ENCODE results near the gene DNAH2.

DNA sequence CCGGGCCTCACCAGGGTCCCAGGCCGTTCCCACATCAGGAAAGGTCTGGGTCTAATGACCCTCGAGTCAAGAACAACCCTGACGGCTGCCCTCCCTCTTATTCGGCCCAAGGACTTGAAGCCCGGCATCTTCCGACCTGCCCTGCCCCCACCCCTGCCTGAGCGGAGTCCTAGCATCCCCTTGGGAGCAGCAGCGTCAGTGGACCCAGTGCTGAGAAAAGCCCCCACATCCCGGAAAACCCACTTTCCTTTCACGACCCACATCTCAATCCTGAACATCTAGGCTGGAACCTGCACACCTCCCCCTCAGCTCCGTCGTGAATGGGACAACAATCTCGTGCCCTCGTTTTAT, 138.1 kb downstream of the DNAH2 start:
- TF ChIP-seq CTCF (IDR thresholded peaks at IDR 0.05 in 8 of 11, conservative IDR thresholded peaks at IDR 0.05 in 3 of 11) (no peak), POLR2AphosphoS5 (IDR thresholded peaks at IDR 0.05) (no peak), POLR2A (IDR thresholded peaks at IDR 0.05) (no peak)
